GM18507 (cell line): ENCODE data around the gene FAM50A.

Source experiments
- DNase-seq: peaks from one replicate; pipeline ENCODE4 v3.0.0; 2011; ENCODE audit warnings: low read depth; ENCODE audit not compliant: insufficient read length; ENCODE audit errors: extremely low spot score
- FAIRE-seq: peaks from 2 replicates; lab custom pipeline; 2011; peaks lifted over from hg19 to GRCh38; lab: Jason Lieb, UNC

The FAM50A gene

GRCh38 chrX:154478728-154479622 is 35.0 kb downstream of the FAM50A start, which contains the start of gene LAGE3:
TSS of gene LAGE3 (minus strand) at chrX:154479281. CDS start at chrX:154478915, 366 bp downstream.
- FAIRE-seq, result peak; percentile 96

GRCh38 chrX:154481195-154481594 is 37.3 kb downstream of the FAM50A start:
- DNase-seq (no peak), FAIRE-seq (no peak)

More at GRCh38 chrX:154478728-154479622, 35.0 kb downstream of the FAM50A start, which contains the start of gene LAGE3:
- DNase-seq, result peak; percentile 75

- FAIRE-seq, result peak; percentile 47
- no peak for DNase-seq
Measured at GRCh38 chrX:154481911-154482601, 38.1 kb downstream of the FAM50A start.

GRCh38 chrX:154482786-154483185 is 38.8 kb downstream of the FAM50A start:
- DNase-seq (no peak), FAIRE-seq (no peak)

GRCh38 chrX:154483325-154483724 is 39.4 kb downstream of the FAM50A start:
- DNase-seq (no peak), FAIRE-seq (no peak)

GRCh38 chrX:154484255-154485149 is 40.6 kb downstream of the FAM50A start:
- DNase-seq (no peak), FAIRE-seq (no peak)

GRCh38 chrX:154485150-154486051 is 41.5 kb downstream of the FAM50A start:
- DNase-seq (no peak), FAIRE-seq (no peak)

- no peak for FAIRE-seq
- DNase-seq, result no peak
Measured at GRCh38 chrX:154486052-154486395, 42.1 kb downstream of the FAM50A start.

GRCh38 chrX:154486396-154487207 is 42.7 kb downstream of the FAM50A start, which contains the start of gene UBL4A:
TSS of gene UBL4A (minus strand) at chrX:154486615. CDS start at chrX:154486584, 31 bp downstream.
- DNase-seq (peak; percentile 30), FAIRE-seq (peak; percentile 71)

GRCh38 chrX:154487518-154488290 is 43.8 kb downstream of the FAM50A start:
- FAIRE-seq, result no peak

GRCh38 chrX:154488336-154489075 is 44.6 kb downstream of the FAM50A start:
- no peak for FAIRE-seq
- DNase-seq, result no peak

More at GRCh38 chrX:154487518-154488290, 43.8 kb downstream of the FAM50A start:
- DNase-seq, result no peak

- no peak for FAIRE-seq
- no peak for DNase-seq
Measured at GRCh38 chrX:154489182-154489581, 45.2 kb downstream of the FAM50A start.

- DNase-seq (no peak), FAIRE-seq (no peak)
Measured at GRCh38 chrX:154490021-154490413, 46.1 kb downstream of the FAM50A start.

- FAIRE-seq (peak; percentile 100), DNase-seq (peak; percentile 74)
Measured at GRCh38 chrX:154490414-154491083, 46.6 kb downstream of the FAM50A start, which contains the start of gene SLC10A3. TSS of gene SLC10A3 (minus strand) at chrX:154490629. CDS start at chrX:154488940, 1,689 bp downstream.

GRCh38 chrX:154494715-154495114 is 50.8 kb downstream of the FAM50A start:
- no peak for DNase-seq
- FAIRE-seq, result no peak

- DNase-seq (no peak), FAIRE-seq (no peak)
Measured at GRCh38 chrX:154495472-154495922, 51.6 kb downstream of the FAM50A start.
